HCT116 (cell line): ENCODE results near the gene ZNF562. TPM values are rescaled to one million over a fixed set of nuclear protein-coding genes. Genes with fewer than 3 reads are reported as not detected.
A peak's percentile ranks its signal among the peaks of the same experiment; 100 is the strongest.

Source experiments
- ATAC-seq: fragments of 200-7000 bp; cut with Tn5 transposase; 2 replicates; pipeline ENCODE4 v1.9.1; 2020; ENCODE audit warnings: mild to moderate bottlenecking, moderate library complexity
- BruUV-seq: library from RNA; stranded (reverse); fragments of 400-500 nt; replicated peaks from 2 replicates; lab custom pipeline; 2021; lab: Mats Ljungman, UMichigan
- CTCF ChIA-PET: fragments of 300-600 bp; sonication (Branson Sonifier 250); formaldehyde crosslinking; loops from one replicate; lab custom pipeline; 2021; ENCODE audit warnings: antibody characterized with exemption; lab: Charles Lee
- POLR2A ChIA-PET: fragments of 300-600, 350-600 bp; sonication (Branson Sonifier 250); formaldehyde crosslinking; loops from one replicate; lab custom pipeline; 2021; ENCODE audit warnings: antibody characterized with exemption; lab: Charles Lee
- RAD21 ChIA-PET, 2 experiments: fragments of 300-600 bp; sonication (Branson Sonifier 250); formaldehyde crosslinking; loops; one replicate each; lab custom pipeline; 2023; ENCODE audit warnings: low total read pairs in 2 of 2; ENCODE audit not compliant: uncharacterized antibody in 2 of 2, unreplicated experiment in 2 of 2, low non-redundant PET in 1 of 2; lab: Charles Lee
- DNase-seq: peaks from one replicate; pipeline ENCODE4 v3.0.0-alpha.2; 2010; ENCODE audit warnings: low read depth, low spot score
- H2AFZ ChIP-seq: fragments of 200-600 bp; shearing (Covaris generic), sonication (generic); 2 replicates; pipeline ENCODE4 v1.6.1; 2017; ENCODE audit warnings: low read depth, mixed run types, mixed read lengths, antibody characterized with exemption, low read length; ENCODE audit not compliant: poor library complexity, severe bottlenecking
- H3K27ac ChIP-seq: 2 replicates; pipeline ENCODE4 v1.5.1; 2012; ENCODE audit warnings: low read depth, low read length
- H3K27me3 ChIP-seq: fragments of 200-600 bp; sonication (generic); 2 replicates; pipeline ENCODE4 v1.6.1; 2016; ENCODE audit warnings: mixed run types, low read length, mixed read lengths; ENCODE audit not compliant: insufficient read depth
- H3K36me3 ChIP-seq, 2 experiments: fragments of 200-500 bp in 1 of 2; fragments of 200-600 bp in 1 of 2; sonication (Bioruptor generic) in 1 of 2; sonication (generic) in 1 of 2; 2 replicates each; pipeline versions ENCODE4 v1.5.1 to v1.6.1; 2014 to 2016; ENCODE audit warnings: low read length in 2 of 2, inconsistent platforms in 1 of 2, mixed read lengths in 1 of 2, mixed run types in 1 of 2; ENCODE audit not compliant: insufficient read depth in 2 of 2, control insufficient read depth in 1 of 2
- H3K4me1 ChIP-seq, 2 experiments: fragments of 200-600 bp in 1 of 2; sonication (generic) in 1 of 2; 2 replicates each; pipeline versions ENCODE4 v1.5.1 to v1.6.1; 2012 to 2017; ENCODE audit warnings: low read length in 2 of 2, inconsistent platforms in 1 of 2, mild to moderate bottlenecking in 1 of 2, mixed read lengths in 1 of 2, mixed run types in 1 of 2, moderate library complexity in 1 of 2; ENCODE audit not compliant: insufficient read depth in 2 of 2, control insufficient read depth in 1 of 2
- H3K4me2 ChIP-seq: fragments of 200-600 bp; sonication (generic); 2 replicates; pipeline ENCODE4 v1.6.1; 2017; ENCODE audit warnings: mixed run types, low read length, mixed read lengths
- H3K4me3 ChIP-seq, 2 experiments: fragments of 200-600 bp in 1 of 2; sonication (generic) in 1 of 2; replicated peaks in 1 of 2; 2 replicates each; pipeline ENCODE4 v1.5.1; 2011 to 2016; ENCODE audit warnings: low read length in 2 of 2, control low read depth in 1 of 2, low read depth in 1 of 2, mild to moderate bottlenecking in 1 of 2, mixed read lengths in 1 of 2, mixed run types in 1 of 2
- H3K79me2 ChIP-seq: fragments of 200-600 bp; sonication (generic); 2 replicates; pipeline ENCODE4 v1.6.1; 2017; ENCODE audit warnings: mild to moderate bottlenecking, mixed run types, low read length, moderate library complexity, mixed read lengths; ENCODE audit not compliant: insufficient read depth
- H3K9ac ChIP-seq: fragments of 200-600 bp; sonication (generic); 2 replicates; pipeline ENCODE4 v1.6.1; 2016; ENCODE audit warnings: low read length, mixed read lengths
- H3K9me2 ChIP-seq: fragments of 200-600 bp; sonication (generic), shearing (Covaris generic); 2 replicates; pipeline ENCODE4 v1.6.1; 2017; ENCODE audit warnings: mixed run types, mild to moderate bottlenecking, moderate library complexity; ENCODE audit not compliant: insufficient read depth
- H3K9me3 ChIP-seq, 2 experiments: fragments of 200-500 bp in 1 of 2; fragments of 200-600 bp in 1 of 2; sonication (Bioruptor generic) in 1 of 2; sonication (generic) in 1 of 2; 2 replicates each; pipeline ENCODE4 v1.6.1; 2014 to 2017; ENCODE audit warnings: low read length in 2 of 2, mixed read lengths in 2 of 2, inconsistent platforms in 1 of 2, low read depth in 1 of 2, mild to moderate bottlenecking in 1 of 2, mixed run types in 1 of 2, moderate library complexity in 1 of 2; ENCODE audit not compliant: control insufficient read depth in 1 of 2, insufficient read depth in 1 of 2
- H4K20me1 ChIP-seq: fragments of 200-600 bp; sonication (generic), shearing (Covaris generic); 2 replicates; pipeline ENCODE4 v1.6.1; 2017; ENCODE audit warnings: mixed run types, mild to moderate bottlenecking, moderate library complexity; ENCODE audit not compliant: insufficient read depth
- CBX3 ChIP-seq: IDR thresholded peaks from 2 replicates; pipeline ENCODE4 v1.6.1; 2012; ENCODE audit warnings: low read depth
- EGR1 ChIP-seq: IDR thresholded peaks from 2 replicates; pipeline ENCODE4 v1.6.1; 2012; ENCODE audit warnings: low read depth
- ELF1 ChIP-seq: IDR thresholded peaks from 2 replicates; pipeline ENCODE4 v1.6.1; 2012; ENCODE audit warnings: low read depth, borderline replicate concordance
- EZH2phosphoT487 ChIP-seq: fragments of 200-600 bp; IDR thresholded peaks from 2 replicates; pipeline ENCODE4 v1.6.1; 2018; ENCODE audit warnings: antibody characterized with exemption, borderline replicate concordance
- POLR2A ChIP-seq: IDR thresholded peaks from 2 replicates; pipeline ENCODE4 v1.7.0; 2011; ENCODE audit warnings: borderline replicate concordance; ENCODE audit not compliant: insufficient read depth, insufficient read length; ENCODE audit errors: extremely low read depth
- POLR2AphosphoS5 ChIP-seq: IDR thresholded peaks from 2 replicates; pipeline ENCODE4 v1.6.1; 2011; ENCODE audit warnings: mild to moderate bottlenecking, low read depth, low read length, moderate library complexity
- SIN3A ChIP-seq: IDR thresholded peaks from 2 replicates; pipeline ENCODE4 v1.6.1; 2012; ENCODE audit warnings: low read depth
- SP1 ChIP-seq: IDR thresholded peaks from 2 replicates; pipeline ENCODE4 v1.6.1; 2012; ENCODE audit warnings: low read depth
- SRF ChIP-seq: IDR thresholded peaks from 2 replicates; pipeline ENCODE4 v1.6.1; 2012; ENCODE audit warnings: low read depth
- YY1 ChIP-seq: IDR thresholded peaks from 2 replicates; pipeline ENCODE4 v1.6.1; 2011; ENCODE audit warnings: low read length, low read depth, moderate library complexity, mild to moderate bottlenecking; ENCODE audit not compliant: insufficient replicate concordance; ENCODE audit errors: extremely low read depth
- ZFX ChIP-seq: fragments of 450-650 bp; IDR thresholded peaks from 2 replicates; pipeline ENCODE4 v1.6.1; 2017
- intact Hi-C: fragments of 100-400 bp; cut with micrococcal nuclease; formaldehyde crosslinking; loops from 2 replicates; pipeline ENCODE4 v1.10.0; 2022
- total RNA-seq: library from RNA; stranded (reverse); gene quantifications from one replicate; pipeline ENCODE4 v1.2.1, GENCODE V29; 2021; ENCODE audit not compliant: unreplicated experiment
- TF ChIP-seq, protein P1 (sequence below), 3 experiments: fragments of 200-600 bp in 1 of 3; sonication (generic) in 1 of 3; IDR thresholded peaks in 2 of 3; conservative IDR thresholded peaks in 1 of 3; 2 replicates each; pipeline ENCODE4 v1.5.1; 2012 to 2017; ENCODE audit warnings: low read depth in 2 of 3, low read length in 2 of 3, antibody characterized with exemption in 1 of 3, borderline replicate concordance in 1 of 3, control low read depth in 1 of 3, mild to moderate bottlenecking in 1 of 3, mixed read lengths in 1 of 3, mixed run types in 1 of 3, moderate library complexity in 1 of 3; ENCODE audit not compliant: insufficient read depth in 1 of 3
- TF ChIP-seq, protein P2 (sequence below): IDR thresholded peaks from 2 replicates; pipeline ENCODE4 v1.6.1; 2012

Gene ZNF562
- total RNA-seq, 1 experiment from 2014 or later, result 37.8 TPM

DNA sequence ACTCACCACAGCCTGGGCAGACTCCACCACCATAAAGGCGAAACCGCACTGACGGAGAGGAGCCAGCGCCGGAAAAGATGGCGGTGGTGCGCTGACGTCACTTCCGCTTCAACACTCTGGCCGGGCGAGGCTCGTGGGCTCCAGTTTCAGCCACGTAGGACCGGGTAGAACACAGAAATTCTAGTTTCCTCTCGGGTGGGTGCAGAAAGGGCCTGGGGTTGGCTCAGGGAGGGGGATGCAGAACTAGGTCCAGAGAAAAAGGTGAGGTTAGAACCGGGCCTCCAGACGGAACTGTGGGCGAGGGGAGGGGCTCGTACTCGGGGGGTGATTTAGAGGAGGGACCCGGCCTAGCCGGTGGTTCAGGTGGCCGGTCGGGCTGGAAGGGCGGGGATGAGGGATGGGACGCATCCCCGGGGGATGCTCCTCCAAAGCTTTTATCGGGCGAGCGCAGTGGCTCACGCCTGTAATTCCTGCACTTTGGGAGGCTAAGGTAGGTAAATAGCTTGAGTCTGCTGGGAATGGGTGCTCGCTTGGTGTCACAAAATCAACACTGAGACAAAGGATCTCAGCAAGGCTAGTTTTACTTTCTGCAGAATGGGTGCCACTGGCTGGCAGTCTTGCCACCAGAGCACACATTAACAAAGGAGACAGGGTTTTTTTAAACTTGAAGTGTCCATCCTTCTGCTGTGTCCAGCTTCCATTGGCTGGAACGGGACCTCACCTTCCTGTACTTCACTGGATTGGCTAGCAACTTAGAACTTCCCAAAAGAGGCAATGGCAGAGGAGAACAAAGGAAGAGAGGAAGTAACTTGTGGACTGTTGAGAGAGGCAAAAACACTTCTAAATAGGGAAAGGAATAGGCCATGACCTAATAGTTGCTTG lies 53.5 kb downstream of the ZNF562 start, which contains the start of gene ZNF561:
Gene ZNF561, minus strand, starts transcription at position 77 of the 882 bp plus-strand sequence. CDS start 1,776 bp downstream, outside the sequence.
- ChIA-PET CTCF (interaction anchor here (0.9 to 1.0 kb wide), 2 partner anchors 175 to 213 kb away, joined by 4 read pairs; partner anchors contain the start of gene PIN1), POLR2A (interaction anchor here (0.8 kb wide), 1 partner anchor 197 kb away, joined by 3 read pairs; the partner anchor contains the start of gene FBXL12), RAD21 (interaction anchor here in 1 of 2 experiments (0.6 kb wide), 1 partner anchor 59 kb away, joined by 3 read pairs; no protein-coding TSS in a partner anchor)
- peak within 1 kb of the TSS; percentile 79 for H2AFZ ChIP-seq
- H3K9ac ChIP-seq, result peak within 1 kb of the TSS; percentile 83
- DNase-seq (peak; percentile 81), ATAC-seq (peak; percentile 86)
- BruUV-seq, result TSS peak; percentile 97
- H3K27me3 ChIP-seq, result no peaks in the 10 kb centered on the region
- H3K9me3 ChIP-seq, result no peaks in the 10 kb centered on the region
- H3K27ac ChIP-seq, result peak within 1 kb of the TSS; percentile 81
- H3K9me2 ChIP-seq, result no peaks in the 10 kb centered on the region
- H3K4me3 ChIP-seq, result peak within 1 kb of the TSS; percentile 92 to 97
- H4K20me1 ChIP-seq, result no peaks in the 10 kb centered on the region
- TF ChIP-seq EZH2phosphoT487, result no peak
- TF ChIP-seq POLR2A, result peak; percentile 65
- peak; percentile 91 for TF ChIP-seq CBX3
- TF ChIP-seq ELF1, result no peak; the same call in 1 of the 2 replicates
- TF ChIP-seq, protein P1, sequence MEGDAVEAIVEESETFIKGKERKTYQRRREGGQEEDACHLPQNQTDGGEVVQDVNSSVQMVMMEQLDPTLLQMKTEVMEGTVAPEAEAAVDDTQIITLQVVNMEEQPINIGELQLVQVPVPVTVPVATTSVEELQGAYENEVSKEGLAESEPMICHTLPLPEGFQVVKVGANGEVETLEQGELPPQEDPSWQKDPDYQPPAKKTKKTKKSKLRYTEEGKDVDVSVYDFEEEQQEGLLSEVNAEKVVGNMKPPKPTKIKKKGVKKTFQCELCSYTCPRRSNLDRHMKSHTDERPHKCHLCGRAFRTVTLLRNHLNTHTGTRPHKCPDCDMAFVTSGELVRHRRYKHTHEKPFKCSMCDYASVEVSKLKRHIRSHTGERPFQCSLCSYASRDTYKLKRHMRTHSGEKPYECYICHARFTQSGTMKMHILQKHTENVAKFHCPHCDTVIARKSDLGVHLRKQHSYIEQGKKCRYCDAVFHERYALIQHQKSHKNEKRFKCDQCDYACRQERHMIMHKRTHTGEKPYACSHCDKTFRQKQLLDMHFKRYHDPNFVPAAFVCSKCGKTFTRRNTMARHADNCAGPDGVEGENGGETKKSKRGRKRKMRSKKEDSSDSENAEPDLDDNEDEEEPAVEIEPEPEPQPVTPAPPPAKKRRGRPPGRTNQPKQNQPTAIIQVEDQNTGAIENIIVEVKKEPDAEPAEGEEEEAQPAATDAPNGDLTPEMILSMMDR (IDR thresholded peaks at IDR 0.05 in 2 of 3, conservative IDR thresholded peaks at IDR 0.05 in 1 of 3; ENCODE audit: borderline replicate concordance in 1 of 3, insufficient read depth in 1 of 3, low read depth in 2 of 3, low read length in 2 of 3), result no peak
- TF ChIP-seq YY1, result peak; percentile 93
- peak; percentile 54; the same call in 1 of the 2 replicates for TF ChIP-seq SIN3A
- TF ChIP-seq EGR1, result peak; percentile 31; the same call in 1 of the 2 replicates
- TF ChIP-seq SRF, result peak; percentile 76; the same call in 1 of the 2 replicates
- TF ChIP-seq ZFX, result peak; percentile 90
- TF ChIP-seq, protein P2, sequence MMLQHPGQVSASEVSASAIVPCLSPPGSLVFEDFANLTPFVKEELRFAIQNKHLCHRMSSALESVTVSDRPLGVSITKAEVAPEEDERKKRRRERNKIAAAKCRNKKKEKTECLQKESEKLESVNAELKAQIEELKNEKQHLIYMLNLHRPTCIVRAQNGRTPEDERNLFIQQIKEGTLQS, result no peak
- TF ChIP-seq POLR2AphosphoS5, result peak; percentile 70
- TF ChIP-seq SP1, result peak; percentile 62
- peaks cover 23 to 28% of the 10 kb centered on the region in 2 experiments for H3K36me3 ChIP-seq
- peak within 1 kb of the TSS; percentile 81 for H3K4me2 ChIP-seq
- intact Hi-C loops, result loop anchor here (5.0 to 10.0 kb wide), 3 partner anchors 34 to 479 kb away; partner anchors contain the start of gene ZNF317
- peaks cover 3 to 13% of the 10 kb centered on the region in 2 experiments; a peak in 3 of 4 replicates for H3K4me1 ChIP-seq
- H3K79me2 ChIP-seq, result peaks cover 24% of the 10 kb centered on the region
